T1000 (cell line): Measurements from ENCODE around the gene TNFRSF19.

Source experiments
- DNase-seq: peaks from one replicate; lab custom pipeline; 2025; ENCODE audit warnings: mixed read lengths; lab: John Stamatoyannopoulos, UW

Gene TNFRSF19

GRCh38 chr13:23716401-23716800 is 146.2 kb downstream of the TNFRSF19 start:
- DNase-seq = no peak

- no peak for DNase-seq
These were observed 148.8 kb downstream of the TNFRSF19 start for GRCh38 chr13:23718996-23719395.

GRCh38 chr13:23722726-23723453 is 152.7 kb downstream of the TNFRSF19 start:
- no peak for DNase-seq

- no peak for DNase-seq
These were observed 153.3 kb downstream of the TNFRSF19 start for GRCh38 chr13:23723471-23723870.

- DNase-seq = no peak
These were observed 154.2 kb downstream of the TNFRSF19 start for GRCh38 chr13:23724196-23724970.
